Measurements from ENCODE around the gene LIMA1.
A peak's percentile ranks its signal among the peaks of the same experiment; 100 is the strongest.
"Not testable (repeated sequence)": the region's sequence is repeated elsewhere in the genome, so short reads cannot be mapped to it uniquely, and the experiment has no call there.

Gene LIMA1

DNA sequence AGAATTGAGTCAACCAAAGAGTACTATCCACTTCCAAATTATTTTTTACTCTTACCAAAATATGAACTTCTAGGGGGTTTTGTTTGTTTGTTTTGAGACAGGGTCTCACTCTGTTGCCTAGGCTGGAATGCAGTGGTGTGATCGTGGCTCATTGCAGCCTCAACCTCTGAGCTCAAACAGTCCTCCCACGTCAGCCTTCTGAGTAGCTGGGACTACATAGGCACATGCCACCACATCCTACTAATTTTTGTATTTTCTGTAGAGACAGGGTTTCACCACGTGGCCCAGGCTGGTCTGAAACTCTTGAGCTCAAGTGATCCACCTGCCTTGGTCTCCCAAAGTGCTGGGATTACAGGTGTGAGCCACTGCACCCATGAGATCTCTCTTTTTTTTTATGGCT, 7.4 kb upstream of the LIMA1 start:
- not testable (repeated sequence) for H3K4me3 ChIP-seq (ENCODE audit: low read depth, low read length)

GRCh38 chr12:50287271-50287670, 4.0 kb upstream of the LIMA1 start:
- H3K4me3 ChIP-seq (ENCODE audit: low read depth, low read length) = no peak overlapping the region

DNA sequence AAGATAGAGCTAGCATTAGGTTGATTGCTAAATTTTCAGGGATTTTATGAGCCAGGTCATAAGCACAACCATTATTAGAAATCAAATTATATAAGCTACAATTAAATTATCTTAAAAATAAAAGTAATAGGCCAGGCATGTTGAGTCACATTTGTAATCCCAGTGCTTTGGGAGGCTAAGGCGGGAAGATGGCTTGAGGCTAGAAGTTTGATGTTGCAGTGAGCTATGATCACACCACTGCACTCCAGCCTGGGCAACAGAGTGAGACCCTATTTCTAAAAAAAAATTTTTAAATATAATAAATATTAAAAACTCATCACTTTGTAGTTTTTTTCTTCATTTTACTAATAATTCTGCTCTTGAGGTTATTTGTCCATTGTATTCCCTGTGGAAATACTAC, 1.9 kb upstream of the LIMA1 start:
- H3K4me3 ChIP-seq (ENCODE audit: low read depth, low read length) = no peak overlapping the region

GRCh38 chr12:50282721-50283228, 545 bp downstream of the LIMA1 start:
- H3K4me3 ChIP-seq (ENCODE audit: low read depth, low read length) = peak overlapping the region; percentile 84

DNA sequence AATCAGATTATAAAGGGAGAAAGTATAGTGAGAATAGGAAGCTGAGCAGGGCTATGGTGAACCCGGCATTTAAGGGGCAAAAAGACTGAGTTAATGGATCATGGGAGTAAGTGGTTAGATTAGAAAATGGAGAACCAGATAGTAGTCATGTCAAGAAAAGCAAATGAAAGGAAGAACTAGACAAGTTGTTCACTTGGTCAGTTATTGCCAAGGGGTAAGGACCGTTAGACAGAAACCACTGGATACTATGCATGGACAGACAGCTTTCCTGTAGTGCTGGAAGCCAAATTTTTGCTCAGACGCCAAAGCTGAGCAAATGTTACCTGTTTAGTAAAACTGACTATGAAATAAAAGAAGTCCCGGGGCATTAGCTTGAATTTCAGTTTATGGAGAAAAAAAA, 3.8 kb downstream of the LIMA1 start:
- no peak overlapping the region for H3K4me3 ChIP-seq (ENCODE audit: low read depth, low read length)

- no peak overlapping the region for H3K4me3 ChIP-seq (ENCODE audit: low read depth, low read length)
These were observed 6.2 kb downstream of the LIMA1 start for GRCh38 chr12:50276912-50277671.

- no peak overlapping the region for H3K4me3 ChIP-seq (ENCODE audit: low read depth, low read length)
These were observed 7.3 kb downstream of the LIMA1 start for GRCh38 chr12:50276068-50276467.

DNA sequence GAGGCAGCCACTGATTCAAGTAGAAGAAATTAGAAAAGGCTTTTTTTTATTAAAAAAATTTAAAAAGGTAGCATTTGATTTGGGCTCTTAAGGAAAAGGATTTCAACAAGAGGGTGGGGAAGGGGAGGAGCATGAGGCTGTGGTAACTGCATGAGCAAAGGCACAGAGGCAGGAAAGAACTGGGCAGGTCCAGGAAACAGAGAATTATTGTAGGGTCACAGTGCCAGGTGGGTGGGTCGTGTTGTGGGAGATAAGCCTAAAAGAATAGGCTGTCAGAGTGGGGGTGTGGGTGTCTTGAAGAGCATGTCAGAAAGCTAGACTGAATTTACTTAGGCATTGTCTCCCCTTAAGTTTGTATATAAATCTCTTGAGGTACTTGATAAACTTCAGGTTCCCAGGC, 7.8 kb downstream of the LIMA1 start:
- no peak overlapping the region for H3K4me3 ChIP-seq (ENCODE audit: low read depth, low read length)

DNA sequence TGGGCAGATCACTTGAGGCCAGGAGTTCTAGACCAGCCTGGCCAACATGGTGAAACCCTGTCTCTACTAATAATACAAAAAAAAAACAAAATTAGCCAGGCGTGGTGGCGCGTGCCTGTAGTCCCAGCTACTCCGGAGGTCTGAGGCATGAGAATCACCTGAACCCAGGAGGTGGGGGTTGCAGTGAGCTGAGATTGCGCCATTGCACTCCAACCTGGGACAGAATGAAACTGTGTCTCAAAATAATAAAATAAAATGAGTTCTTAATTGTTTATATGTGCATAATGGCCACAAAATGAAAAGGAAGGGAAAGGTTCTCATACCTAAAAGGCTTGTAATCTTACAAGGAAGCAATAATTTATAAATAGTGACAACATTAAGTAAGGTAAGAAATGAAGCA, 8.2 kb downstream of the LIMA1 start:
- H3K4me3 ChIP-seq (ENCODE audit: low read depth, low read length) = not testable (repeated sequence)

GRCh38 chr12:50271724-50272247, 11.5 kb downstream of the LIMA1 start:
- no peak overlapping the region for H3K4me3 ChIP-seq (ENCODE audit: low read depth, low read length)

- H3K4me3 ChIP-seq (ENCODE audit: low read depth, low read length) = no peak overlapping the region
These were observed 14.8 kb downstream of the LIMA1 start for GRCh38 chr12:50268482-50268881.

- H3K4me3 ChIP-seq (ENCODE audit: low read depth, low read length) = no peak overlapping the region
These were observed 17.4 kb downstream of the LIMA1 start for GRCh38 chr12:50265770-50266524.

DNA sequence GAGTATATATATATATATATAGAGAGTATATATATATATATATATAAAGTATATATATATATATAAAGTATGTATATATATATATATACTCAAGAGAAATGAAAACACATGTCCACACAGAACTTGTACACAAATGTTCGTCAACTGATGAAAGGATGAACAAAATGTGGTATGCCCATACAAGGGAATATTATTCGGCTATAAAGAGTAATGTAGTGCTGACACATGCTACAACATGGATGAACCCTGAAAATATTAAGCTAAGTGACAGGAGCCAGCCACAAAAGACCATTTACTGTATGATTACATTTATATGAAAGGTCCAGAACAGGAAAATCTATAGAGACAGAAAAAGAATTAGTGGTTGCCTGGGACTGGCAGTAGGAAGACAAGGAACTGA, 19.5 kb downstream of the LIMA1 start:
- no peak overlapping the region for H3K4me3 ChIP-seq (ENCODE audit: low read depth, low read length)

DNA sequence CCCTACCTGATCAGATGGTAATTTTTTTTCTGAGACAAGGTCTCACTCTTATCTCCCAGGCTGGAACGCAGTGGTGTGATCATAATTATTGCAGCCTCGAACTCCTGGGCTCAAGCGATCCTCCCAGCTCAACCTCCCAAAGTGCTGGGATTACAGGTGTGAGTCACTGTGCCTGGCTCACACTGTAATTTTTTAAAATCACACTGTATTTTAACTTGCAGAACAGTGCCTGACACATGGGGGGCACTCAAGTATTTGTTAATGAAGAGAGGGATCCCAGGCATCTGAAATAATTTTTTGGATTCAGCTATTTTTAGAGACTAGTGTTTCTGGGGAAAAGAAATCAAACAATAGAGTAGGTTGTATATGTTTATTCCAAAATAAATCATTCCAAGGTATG, 21.7 kb downstream of the LIMA1 start:
- no peak overlapping the region for H3K4me3 ChIP-seq (ENCODE audit: low read depth, low read length)

DNA sequence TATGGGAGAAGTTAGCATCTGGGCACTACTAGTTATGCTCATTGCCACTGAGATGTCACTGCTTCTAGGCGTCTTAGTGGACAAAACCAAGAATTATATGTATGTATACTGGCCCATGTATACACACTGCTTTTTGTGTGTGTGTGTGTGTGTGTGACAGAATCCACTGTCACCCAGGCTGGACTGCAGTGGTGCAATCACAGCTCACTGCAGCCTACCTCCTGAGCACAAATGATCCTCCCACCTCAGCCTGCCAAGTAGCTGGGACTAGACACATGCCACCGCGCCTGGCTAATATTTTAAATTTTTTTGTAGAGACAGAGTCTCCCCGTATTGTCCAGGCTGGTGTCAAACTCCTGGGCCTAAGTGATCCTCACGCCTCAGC, 25.2 kb downstream of the LIMA1 start:
- no peak overlapping the region for H3K4me3 ChIP-seq (ENCODE audit: low read depth, low read length)

GRCh38 chr12:50257236-50258166, 25.8 kb downstream of the LIMA1 start:
- H3K4me3 ChIP-seq (ENCODE audit: low read depth, low read length) = no peak overlapping the region

DNA sequence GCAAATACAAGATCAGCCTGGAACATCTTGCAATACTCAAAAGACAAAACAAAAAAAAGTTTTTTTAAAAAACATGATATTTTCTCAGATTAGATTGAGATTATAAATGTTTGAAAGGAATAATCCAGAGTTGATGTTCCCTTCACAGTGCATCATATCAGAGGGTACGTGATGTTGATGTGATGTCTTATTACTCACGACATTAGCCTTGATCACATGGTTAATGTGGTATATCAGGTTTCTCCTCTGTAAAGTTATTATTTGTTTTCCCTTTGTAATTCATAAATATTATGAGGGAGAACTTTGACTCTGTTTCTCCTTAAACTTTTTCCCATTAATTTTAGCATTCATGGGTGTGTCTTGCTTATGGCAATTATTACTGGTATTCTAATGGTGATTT, 26.6 kb downstream of the LIMA1 start:
- no peak overlapping the region for H3K4me3 ChIP-seq (ENCODE audit: low read depth, low read length)

- H3K4me3 ChIP-seq (ENCODE audit: low read depth, low read length) = no peak overlapping the region
These were observed 30.2 kb downstream of the LIMA1 start for GRCh38 chr12:50252977-50253602.

- no peak overlapping the region for H3K4me3 ChIP-seq (ENCODE audit: low read depth, low read length)
These were observed 31.6 kb downstream of the LIMA1 start for GRCh38 chr12:50251619-50252252.
